A673 (cell line): Measurements from ENCODE around the gene CLASP2. TPM values are rescaled to one million over a fixed set of nuclear protein-coding genes. Genes with fewer than 3 reads are reported as not detected.

ENCODE experiments used
- BruUV-seq: library from RNA; stranded (reverse); fragments of 400-500 nt; replicated peaks from 2 replicates; lab custom pipeline; 2021; lab: Mats Ljungman, UMichigan
- CTCF ChIA-PET: fragments of 300-600 bp; sonication (Branson Sonifier 250); formaldehyde crosslinking; loops from one replicate; lab custom pipeline; 2022; ENCODE audit warnings: antibody characterized with exemption; lab: Charles Lee
- POLR2A ChIA-PET: fragments of 300-600 bp; sonication (Branson Sonifier 250); formaldehyde crosslinking; loops from one replicate; lab custom pipeline; 2022; ENCODE audit warnings: antibody characterized with exemption; ENCODE audit not compliant: low non-redundant PET; lab: Charles Lee
- DNase-seq: peaks from one replicate; pipeline ENCODE4 v3.0.0-alpha.2; 2015; ENCODE audit warnings: low spot score
- H3K27ac ChIP-seq: fragments of 200-600 bp; sonication (generic); 2 replicates; pipeline ENCODE4 v1.5.1; 2016; ENCODE audit warnings: mixed run types, low read depth, mild to moderate bottlenecking, mixed read lengths, antibody characterized with exemption, low read length; ENCODE audit not compliant: poor library complexity, severe bottlenecking
- H3K27me3 ChIP-seq: fragments of 200-600 bp; sonication (generic); replicated peaks from 2 replicates; pipeline ENCODE4 v1.6.1; 2017; ENCODE audit warnings: mixed run types, low read depth, mild to moderate bottlenecking, mixed read lengths, antibody characterized with exemption, low read length; ENCODE audit not compliant: insufficient read depth, poor library complexity
- H3K36me3 ChIP-seq: fragments of 200-600 bp; sonication (generic); 2 replicates; pipeline ENCODE4 v1.6.1; 2016; ENCODE audit warnings: mixed run types, mild to moderate bottlenecking, mixed read lengths, antibody characterized with exemption, low read length; ENCODE audit not compliant: insufficient read depth, poor library complexity, severe bottlenecking
- H3K4me1 ChIP-seq: fragments of 200-600 bp; sonication (generic); 2 replicates; pipeline ENCODE4 v1.6.1; 2017; ENCODE audit warnings: mixed run types, mild to moderate bottlenecking, mixed read lengths, antibody characterized with exemption, low read length; ENCODE audit not compliant: insufficient read depth, poor library complexity, severe bottlenecking
- H3K4me3 ChIP-seq: fragments of 200-600 bp; sonication (generic); 2 replicates; pipeline ENCODE4 v1.5.1; 2016; ENCODE audit warnings: low read depth, mixed run types, mild to moderate bottlenecking, mixed read lengths, low read length; ENCODE audit not compliant: poor library complexity, severe bottlenecking
- H3K9me3 ChIP-seq: fragments of 200-600 bp; sonication (generic); 2 replicates; pipeline ENCODE4 v1.6.1; 2016; ENCODE audit warnings: mixed run types, low read depth, mild to moderate bottlenecking, mixed read lengths, antibody characterized with exemption, low read length; ENCODE audit not compliant: poor library complexity, severe bottlenecking
- EZH2 ChIP-seq: fragments of 200-600 bp; sonication (generic); IDR thresholded peaks from 2 replicates; pipeline ENCODE4 v1.6.1; 2017; ENCODE audit warnings: borderline replicate concordance, low read depth, mild to moderate bottlenecking, mixed read lengths, antibody characterized with exemption, low read length; ENCODE audit not compliant: poor library complexity, severe bottlenecking
- intact Hi-C: fragments of 100-400 bp; cut with micrococcal nuclease; formaldehyde crosslinking; loops from one replicate; pipeline ENCODE4 v1.10.0; 2022; ENCODE audit not compliant: unreplicated experiment
- total RNA-seq: library from RNA; stranded (reverse); gene quantifications from 2 replicates; pipeline ENCODE4 v1.2.3, GENCODE V29; 2021
- TF ChIP-seq, protein P1 (sequence below): fragments of 300-800, 200-600 bp; sonication (generic); conservative IDR thresholded peaks from 2 replicates; pipeline ENCODE4 v1.5.1; 2017; ENCODE audit warnings: low read depth, mild to moderate bottlenecking, antibody characterized with exemption, low read length, moderate library complexity, mixed read lengths

The CLASP2 gene
- total RNA-seq, 1 experiment from 2014 or later: 67.4 TPM

DNA sequence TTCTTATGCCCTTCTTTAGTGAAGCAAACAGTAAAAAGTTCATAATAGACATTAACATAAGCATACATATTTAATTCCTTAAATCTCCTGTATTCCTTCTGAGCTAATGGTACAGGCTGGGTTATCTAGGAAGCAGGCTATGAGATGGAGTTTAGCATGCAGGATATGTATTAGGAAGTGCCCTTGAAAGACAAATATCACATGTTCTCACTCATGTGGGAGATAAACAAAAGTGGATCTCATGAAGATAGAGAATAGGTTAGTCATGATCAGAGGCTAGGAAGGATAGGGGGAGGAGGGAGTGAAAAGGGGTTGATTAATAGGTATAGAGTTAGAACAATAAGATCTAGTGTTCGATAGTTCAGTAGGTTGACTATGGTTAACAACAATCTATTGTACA lies 105.4 kb downstream of the CLASP2 start:
- ChIA-PET CTCF (no interaction called here), POLR2A (no interaction called here)
- no peak for TF ChIP-seq EZH2
- TF ChIP-seq, protein P1, sequence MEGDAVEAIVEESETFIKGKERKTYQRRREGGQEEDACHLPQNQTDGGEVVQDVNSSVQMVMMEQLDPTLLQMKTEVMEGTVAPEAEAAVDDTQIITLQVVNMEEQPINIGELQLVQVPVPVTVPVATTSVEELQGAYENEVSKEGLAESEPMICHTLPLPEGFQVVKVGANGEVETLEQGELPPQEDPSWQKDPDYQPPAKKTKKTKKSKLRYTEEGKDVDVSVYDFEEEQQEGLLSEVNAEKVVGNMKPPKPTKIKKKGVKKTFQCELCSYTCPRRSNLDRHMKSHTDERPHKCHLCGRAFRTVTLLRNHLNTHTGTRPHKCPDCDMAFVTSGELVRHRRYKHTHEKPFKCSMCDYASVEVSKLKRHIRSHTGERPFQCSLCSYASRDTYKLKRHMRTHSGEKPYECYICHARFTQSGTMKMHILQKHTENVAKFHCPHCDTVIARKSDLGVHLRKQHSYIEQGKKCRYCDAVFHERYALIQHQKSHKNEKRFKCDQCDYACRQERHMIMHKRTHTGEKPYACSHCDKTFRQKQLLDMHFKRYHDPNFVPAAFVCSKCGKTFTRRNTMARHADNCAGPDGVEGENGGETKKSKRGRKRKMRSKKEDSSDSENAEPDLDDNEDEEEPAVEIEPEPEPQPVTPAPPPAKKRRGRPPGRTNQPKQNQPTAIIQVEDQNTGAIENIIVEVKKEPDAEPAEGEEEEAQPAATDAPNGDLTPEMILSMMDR: no peak
- no peak overlapping the region for H3K27ac ChIP-seq
- peaks cover 4% of the 10 kb centered on the region for H3K36me3 ChIP-seq
- no peaks in the 10 kb centered on the region for H3K4me1 ChIP-seq
- DNase-seq: no peak
- BruUV-seq: no TSS peak
- intact Hi-C loops: no loop called here
- no peak overlapping the region for H3K4me3 ChIP-seq
- H3K27me3 ChIP-seq: no peaks in the 10 kb centered on the region
- no peaks in the 10 kb centered on the region for H3K9me3 ChIP-seq

DNA sequence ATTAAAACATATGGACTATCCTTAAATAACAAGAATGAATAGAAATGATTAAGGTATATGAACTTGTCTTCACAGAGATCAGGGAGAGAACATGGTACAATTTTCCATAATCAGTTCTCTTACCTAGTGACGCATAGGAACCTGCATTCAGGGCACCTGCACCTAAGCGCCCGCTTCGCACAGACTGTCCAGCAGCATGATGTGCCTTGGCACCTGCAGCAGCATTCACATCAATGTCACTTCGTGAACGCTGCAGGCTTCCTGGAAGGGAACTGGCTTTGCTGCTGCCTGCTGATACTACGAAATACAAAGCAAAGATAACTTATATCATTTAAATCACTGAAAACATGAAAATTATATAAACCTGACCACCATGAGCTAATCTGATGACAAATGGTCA lies 115.2 kb downstream of the CLASP2 start:
- H3K4me3 ChIP-seq: no peak overlapping the region
- no peaks in the 10 kb centered on the region for H3K27me3 ChIP-seq
- peaks cover 37% of the 10 kb centered on the region for H3K36me3 ChIP-seq
- ChIA-PET POLR2A (no interaction called here), CTCF (no interaction called here)
- no peak for TF ChIP-seq EZH2
- TF ChIP-seq, protein P1: no peak
- H3K4me1 ChIP-seq: no peaks in the 10 kb centered on the region
- DNase-seq: no peak
- no TSS peak for BruUV-seq
- intact Hi-C loops: no loop called here
- H3K9me3 ChIP-seq: no peaks in the 10 kb centered on the region
- H3K27ac ChIP-seq: no peak overlapping the region

DNA sequence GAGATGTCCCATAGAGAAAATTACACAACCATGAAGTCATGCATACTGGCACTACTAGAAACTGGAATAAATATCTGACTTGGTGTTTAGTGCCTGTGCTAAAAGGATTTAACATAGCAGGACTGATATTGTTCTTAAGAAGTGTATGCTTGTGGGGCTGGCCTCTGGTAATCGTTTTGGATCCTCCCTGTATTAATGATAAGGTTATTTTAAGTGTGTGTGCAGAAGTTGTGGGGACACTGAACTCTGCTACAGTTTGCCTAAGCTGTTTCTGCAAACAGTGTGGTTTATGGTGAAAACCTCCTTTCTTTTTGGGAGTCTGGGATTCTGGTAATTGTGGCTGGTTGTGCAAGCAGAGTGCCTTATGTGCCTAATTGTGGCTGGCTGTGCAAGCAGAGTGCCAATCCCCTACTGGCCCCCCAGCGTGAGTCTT lies 120.8 kb downstream of the CLASP2 start:
- no peaks in the 10 kb centered on the region for H3K4me1 ChIP-seq
- ChIA-PET POLR2A (no interaction called here), CTCF (no interaction called here)
- no TSS peak for BruUV-seq
- TF ChIP-seq EZH2: no peak
- TF ChIP-seq, protein P1: no peak
- no peak overlapping the region for H3K4me3 ChIP-seq
- no peak overlapping the region for H3K27ac ChIP-seq
- H3K9me3 ChIP-seq: no peaks in the 10 kb centered on the region
- H3K36me3 ChIP-seq: peaks cover 12% of the 10 kb centered on the region
- intact Hi-C loops: no loop called here
- no peaks in the 10 kb centered on the region for H3K27me3 ChIP-seq
- no peak for DNase-seq
